Panc1 (cell line): ENCODE results near the gene DNM3. TPM values are rescaled to one million over a fixed set of nuclear protein-coding genes. Genes with fewer than 3 reads are reported as not detected.

Source experiments
- ATAC-seq: fragments of 200-7000 bp; cut with Tn5 transposase; 2 replicates; pipeline ENCODE4 v1.9.1; 2020; ENCODE audit warnings: mild to moderate bottlenecking, moderate library complexity
- BruUV-seq: library from RNA; stranded (reverse); fragments of 400-500 nt; replicated peaks from 2 replicates; lab custom pipeline; 2021; lab: Mats Ljungman, UMichigan
- CTCF ChIA-PET: fragments of 300-600 bp; sonication (Branson Sonifier 250); formaldehyde crosslinking; loops from one replicate; lab custom pipeline; 2022; ENCODE audit warnings: antibody characterized with exemption; lab: Charles Lee
- POLR2A ChIA-PET: fragments of 300-600 bp; sonication (Branson Sonifier 250); formaldehyde crosslinking; loops from one replicate; lab custom pipeline; 2022; ENCODE audit warnings: antibody characterized with exemption; lab: Charles Lee
- DNase-seq: peaks from one replicate; pipeline ENCODE4 v3.0.0-alpha.2; 2010; ENCODE audit warnings: low read depth, low spot score
- H3K27ac ChIP-seq: 2 replicates; pipeline ENCODE4 v1.5.1; 2011; ENCODE audit warnings: mild to moderate bottlenecking, low read length, inconsistent platforms
- H3K27me3 ChIP-seq: fragments of 200-500 bp; sonication (Bioruptor generic); 2 replicates; pipeline ENCODE4 v1.6.0; 2014; ENCODE audit warnings: low read length, inconsistent platforms; ENCODE audit not compliant: control insufficient read depth, insufficient read depth
- H3K36me3 ChIP-seq: fragments of 200-500 bp; sonication (Bioruptor generic); 2 replicates; pipeline ENCODE4 v1.5.1; 2014; ENCODE audit warnings: inconsistent platforms, mild to moderate bottlenecking, low read length, moderate library complexity; ENCODE audit not compliant: control insufficient read depth, insufficient read depth
- H3K4me1 ChIP-seq: 2 replicates; pipeline ENCODE4 v1.5.1; 2011; ENCODE audit warnings: inconsistent platforms, mild to moderate bottlenecking, low read length, moderate library complexity; ENCODE audit not compliant: control insufficient read depth, insufficient read depth
- H3K4me3 ChIP-seq, 2 experiments: 2 replicates each; pipeline ENCODE4 v1.5.1; 2011 to 2012; ENCODE audit warnings: low read depth in 2 of 2, low read length in 2 of 2, mild to moderate bottlenecking in 2 of 2, inconsistent platforms in 1 of 2, moderate library complexity in 1 of 2
- H3K9me3 ChIP-seq: fragments of 200-500 bp; sonication (Bioruptor generic); 2 replicates; pipeline ENCODE4 v1.5.1; 2014; ENCODE audit warnings: low read depth, mild to moderate bottlenecking, inconsistent platforms, low read length, moderate library complexity; ENCODE audit not compliant: control insufficient read depth, insufficient read depth
- CTCF ChIP-seq: fragments of 450-650 bp; IDR thresholded peaks from 2 replicates; pipeline ENCODE4 v1.5.1; 2017; ENCODE audit warnings: mild to moderate bottlenecking
- POLR2AphosphoS5 ChIP-seq: IDR thresholded peaks from 2 replicates; pipeline ENCODE4 v1.6.1; 2012; ENCODE audit warnings: mild to moderate bottlenecking, low read depth, low read length, moderate library complexity
- SIN3A ChIP-seq: IDR thresholded peaks from 2 replicates; pipeline ENCODE4 v1.6.1; 2012; ENCODE audit warnings: low read depth, mild to moderate bottlenecking, low read length, moderate library complexity, borderline replicate concordance; ENCODE audit not compliant: insufficient read depth
- TCF7L2 ChIP-seq: IDR thresholded peaks from 2 replicates; pipeline ENCODE4 v1.6.1; 2011; ENCODE audit warnings: mild to moderate bottlenecking, low read depth, low read length, inconsistent platforms
- in situ Hi-C: cut with HindIII; loops from 2 replicates; pipeline ENCODE4 v1.10.0; 2016; ENCODE audit warnings: low sequenced_read_pairs, low pct_unique_long_range_greater_than_20kb
- intact Hi-C: fragments of 100-400 bp; cut with micrococcal nuclease; formaldehyde crosslinking; loops from one replicate; pipeline ENCODE4 v1.10.0; 2022; ENCODE audit not compliant: unreplicated experiment
- total RNA-seq: library from RNA; stranded (reverse); gene quantifications from one replicate; pipeline ENCODE4 v1.2.1, GENCODE V29; 2021; ENCODE audit not compliant: unreplicated experiment
- TF ChIP-seq, protein P1 (sequence below), 2 experiments: IDR thresholded peaks; 2 replicates each; pipeline ENCODE4 v1.6.1; 2011 to 2012; ENCODE audit warnings: low read depth in 2 of 2, control low read depth in 1 of 2, low read length in 1 of 2, mild to moderate bottlenecking in 1 of 2, moderate library complexity in 1 of 2; ENCODE audit not compliant: insufficient read depth in 1 of 2

The DNM3 gene
- total RNA-seq, 1 experiment from 2014 or later = 0.46 TPM

DNA sequence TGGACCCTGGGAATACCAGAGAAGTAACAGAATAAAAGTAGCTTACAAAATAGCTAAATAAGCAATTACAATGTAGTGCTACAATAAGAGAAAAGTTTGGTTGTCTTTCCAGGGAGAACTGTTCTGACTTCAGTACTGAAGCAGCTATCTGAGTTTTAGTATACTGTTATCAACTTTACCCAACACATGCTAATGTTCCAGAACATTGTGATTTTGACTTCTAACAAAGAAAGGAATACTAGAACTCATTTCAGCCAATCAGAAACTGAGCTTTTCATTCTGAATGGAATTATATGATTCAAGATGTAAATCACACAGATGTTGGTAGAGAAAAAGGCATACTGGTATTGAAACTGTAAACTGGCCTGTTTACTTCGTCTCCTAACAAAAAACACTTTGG lies 579.1 kb downstream of the DNM3 start, which contains the start of gene C1orf105:
Gene C1orf105, plus strand, starts transcription at position 301 of the 400 bp plus-strand sequence. CDS start 201 bp downstream, outside the sequence.
- TF ChIP-seq, protein P1, sequence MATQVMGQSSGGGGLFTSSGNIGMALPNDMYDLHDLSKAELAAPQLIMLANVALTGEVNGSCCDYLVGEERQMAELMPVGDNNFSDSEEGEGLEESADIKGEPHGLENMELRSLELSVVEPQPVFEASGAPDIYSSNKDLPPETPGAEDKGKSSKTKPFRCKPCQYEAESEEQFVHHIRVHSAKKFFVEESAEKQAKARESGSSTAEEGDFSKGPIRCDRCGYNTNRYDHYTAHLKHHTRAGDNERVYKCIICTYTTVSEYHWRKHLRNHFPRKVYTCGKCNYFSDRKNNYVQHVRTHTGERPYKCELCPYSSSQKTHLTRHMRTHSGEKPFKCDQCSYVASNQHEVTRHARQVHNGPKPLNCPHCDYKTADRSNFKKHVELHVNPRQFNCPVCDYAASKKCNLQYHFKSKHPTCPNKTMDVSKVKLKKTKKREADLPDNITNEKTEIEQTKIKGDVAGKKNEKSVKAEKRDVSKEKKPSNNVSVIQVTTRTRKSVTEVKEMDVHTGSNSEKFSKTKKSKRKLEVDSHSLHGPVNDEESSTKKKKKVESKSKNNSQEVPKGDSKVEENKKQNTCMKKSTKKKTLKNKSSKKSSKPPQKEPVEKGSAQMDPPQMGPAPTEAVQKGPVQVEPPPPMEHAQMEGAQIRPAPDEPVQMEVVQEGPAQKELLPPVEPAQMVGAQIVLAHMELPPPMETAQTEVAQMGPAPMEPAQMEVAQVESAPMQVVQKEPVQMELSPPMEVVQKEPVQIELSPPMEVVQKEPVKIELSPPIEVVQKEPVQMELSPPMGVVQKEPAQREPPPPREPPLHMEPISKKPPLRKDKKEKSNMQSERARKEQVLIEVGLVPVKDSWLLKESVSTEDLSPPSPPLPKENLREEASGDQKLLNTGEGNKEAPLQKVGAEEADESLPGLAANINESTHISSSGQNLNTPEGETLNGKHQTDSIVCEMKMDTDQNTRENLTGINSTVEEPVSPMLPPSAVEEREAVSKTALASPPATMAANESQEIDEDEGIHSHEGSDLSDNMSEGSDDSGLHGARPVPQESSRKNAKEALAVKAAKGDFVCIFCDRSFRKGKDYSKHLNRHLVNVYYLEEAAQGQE (IDR thresholded peaks at IDR 0.05; ENCODE audit: insufficient read depth in 1 of 2, low read depth in 2 of 2, low read length in 1 of 2) = no peak
- no peak for TF ChIP-seq POLR2AphosphoS5
- TF ChIP-seq CTCF = no peak
- TF ChIP-seq SIN3A = no peak
- no peak for TF ChIP-seq TCF7L2
- H3K4me1 ChIP-seq = peaks cover 7% of the 10 kb centered on the region
- ATAC-seq = no peak
- intact Hi-C loops (no loop called here), in situ Hi-C loops (no loop called here)
- ChIA-PET CTCF (no interaction called here), POLR2A (no interaction called here)
- H3K27ac ChIP-seq = peak within 1 kb of the TSS; percentile 53; the same call in 1 of the 2 replicates
- H3K9me3 ChIP-seq = no peaks in the 10 kb centered on the region
- BruUV-seq = no TSS peak
- H3K27me3 ChIP-seq = no peaks in the 10 kb centered on the region
- no peaks in the 10 kb centered on the region for H3K36me3 ChIP-seq
- no peak within 1 kb of the TSS for H3K4me3 ChIP-seq
- no peak for DNase-seq

- Histone ChIP-seq H3K9me3 (no peaks in the 10 kb centered on the region), H3K4me1 (peaks cover 7% of the 10 kb centered on the region), H3K36me3 (no peaks in the 10 kb centered on the region), H3K27me3 (no peaks in the 10 kb centered on the region), H3K4me3 (no peak overlapping the region), H3K27ac (peak overlapping the region; percentile 42; the same call in 1 of the 2 replicates)
- in situ Hi-C loops (no loop called here), intact Hi-C loops (no loop called here)
- ChIA-PET POLR2A (no interaction called here), CTCF (no interaction called here)
- ATAC-seq (no peak), DNase-seq (no peak)
- TF ChIP-seq SIN3A (no peak), POLR2AphosphoS5 (no peak), TCF7L2 (no peak), CTCF (no peak)
- TF ChIP-seq, protein P1 (IDR thresholded peaks at IDR 0.05; ENCODE audit: insufficient read depth in 1 of 2, low read depth in 2 of 2, low read length in 1 of 2) = no peak
- no TSS peak for BruUV-seq
These were observed 580.8 kb downstream of the DNM3 start for GRCh38 chr1:172421974-172422604.
